CD4-positive, alpha-beta T cell treated with Interleukin-17A for 4 hours (primary cell): ENCODE measurements around the gene VIPR2.
"Not testable (repeated sequence)": the region's sequence is repeated elsewhere in the genome, so short reads cannot be mapped to it uniquely, and the experiment has no call there.

ENCODE experiments used
- DNase-seq: peaks from one replicate; pipeline ENCODE4 v3.0.0-alpha.2; 2020; ENCODE audit warnings: mixed read lengths

Gene VIPR2

GRCh38 chr7:159006022-159006609, 138.6 kb downstream of the VIPR2 start:
- DNase-seq, result not testable (repeated sequence)

- no peak for DNase-seq
Observed at GRCh38 chr7:159005618-159006017, 139.0 kb downstream of the VIPR2 start.

GRCh38 chr7:159004411-159004810, 140.3 kb downstream of the VIPR2 start:
- no peak for DNase-seq

- no peak for DNase-seq
Observed at GRCh38 chr7:159001811-159002210, 142.9 kb downstream of the VIPR2 start.

GRCh38 chr7:159000859-159001435, 143.7 kb downstream of the VIPR2 start:
- DNase-seq, result no peak

GRCh38 chr7:159000070-159000469, 144.6 kb downstream of the VIPR2 start:
- no peak for DNase-seq

GRCh38 chr7:158999496-158999895, 145.2 kb downstream of the VIPR2 start:
- DNase-seq, result no peak

GRCh38 chr7:158998261-158998660, 146.4 kb downstream of the VIPR2 start:
- DNase-seq, result not testable (repeated sequence)

- no peak for DNase-seq
Observed at GRCh38 chr7:158997471-158997870, 147.2 kb downstream of the VIPR2 start.

- no peak for DNase-seq
Observed at GRCh38 chr7:158997110-158997453, 147.6 kb downstream of the VIPR2 start.

GRCh38 chr7:158996214-158997109, 148.2 kb downstream of the VIPR2 start:
- no peak for DNase-seq

- DNase-seq, result no peak
Observed at GRCh38 chr7:158995514-158995913, 149.2 kb downstream of the VIPR2 start.

- no peak for DNase-seq
Observed at GRCh38 chr7:158994687-158995086, 150.0 kb downstream of the VIPR2 start.

GRCh38 chr7:158993591-158993990, 151.1 kb downstream of the VIPR2 start:
- DNase-seq, result no peak

GRCh38 chr7:158992759-158993158, 151.9 kb downstream of the VIPR2 start:
- no peak for DNase-seq

- peak; percentile 40 for DNase-seq
Observed at GRCh38 chr7:158991824-158992621, 152.6 kb downstream of the VIPR2 start.

- no peak for DNase-seq
Observed at GRCh38 chr7:158988996-158989395, 155.7 kb downstream of the VIPR2 start.

GRCh38 chr7:158988302-158988862, 156.3 kb downstream of the VIPR2 start:
- DNase-seq, result no peak

- no peak for DNase-seq
Observed at GRCh38 chr7:158987691-158988090, 157.0 kb downstream of the VIPR2 start.

- no peak for DNase-seq
Observed at GRCh38 chr7:158985583-158985982, 159.1 kb downstream of the VIPR2 start.

GRCh38 chr7:158984007-158984406, 160.7 kb downstream of the VIPR2 start:
- DNase-seq, result not testable (repeated sequence)

- not testable (repeated sequence) for DNase-seq
Observed at GRCh38 chr7:158982080-158982479, 162.6 kb downstream of the VIPR2 start.
